ENCODE results near the gene TOMM40L. TPM values are rescaled to one million over a fixed set of nuclear protein-coding genes. Genes with fewer than 3 reads are reported as not detected.
"Not testable (repeated sequence)": the region's sequence is repeated elsewhere in the genome, so short reads cannot be mapped to it uniquely, and the experiment has no call there.

TOMM40L gene
- total RNA-seq, 1 donor from 2014 or later: 9.4 TPM

DNA sequence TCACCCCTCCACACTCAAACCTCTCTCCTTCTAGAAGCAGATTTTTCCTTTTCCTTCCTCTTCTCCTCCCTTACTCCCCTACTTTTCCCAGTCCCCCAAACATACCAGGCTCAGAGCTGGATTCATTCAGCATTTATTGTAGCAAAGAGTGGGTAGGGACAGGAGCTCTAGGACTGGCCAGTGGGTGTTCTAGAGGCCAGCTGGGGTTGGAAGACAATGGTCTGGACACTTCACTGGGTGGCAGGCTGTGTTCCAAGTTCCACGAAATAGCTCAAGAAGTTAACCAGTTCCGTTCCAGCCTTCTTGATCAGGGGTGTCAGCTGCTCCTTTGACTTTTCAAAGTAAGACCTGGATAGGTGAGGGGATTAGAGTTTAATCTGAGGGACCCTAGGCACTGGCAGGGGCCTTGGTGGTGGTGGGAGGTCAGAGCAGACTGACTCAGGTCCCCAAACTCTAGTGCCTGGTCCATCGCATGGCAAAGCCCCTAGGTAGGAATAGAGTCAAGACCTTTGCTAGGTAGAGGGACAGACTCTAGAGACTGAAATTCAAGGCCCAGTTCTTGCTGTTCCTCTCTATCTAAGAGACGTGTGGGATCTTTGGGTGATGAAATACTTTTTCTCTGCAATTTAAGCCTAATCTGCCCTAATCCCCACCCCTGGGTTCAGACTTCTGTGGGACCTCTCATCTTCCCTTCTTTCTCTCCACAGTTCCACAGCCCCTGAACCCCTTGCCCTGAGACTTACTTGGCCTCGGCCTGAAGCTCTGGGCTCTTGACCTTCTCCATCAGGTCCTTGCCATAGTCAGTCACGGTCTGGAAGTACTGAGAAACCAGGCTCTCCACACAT is 3.5 kb upstream of the TOMM40L start:
- H3K27me3 Mint-ChIP-seq (ENCODE audit: low read depth): no peaks in the 10 kb centered on the region
- TF ChIP-seq, protein P1, sequence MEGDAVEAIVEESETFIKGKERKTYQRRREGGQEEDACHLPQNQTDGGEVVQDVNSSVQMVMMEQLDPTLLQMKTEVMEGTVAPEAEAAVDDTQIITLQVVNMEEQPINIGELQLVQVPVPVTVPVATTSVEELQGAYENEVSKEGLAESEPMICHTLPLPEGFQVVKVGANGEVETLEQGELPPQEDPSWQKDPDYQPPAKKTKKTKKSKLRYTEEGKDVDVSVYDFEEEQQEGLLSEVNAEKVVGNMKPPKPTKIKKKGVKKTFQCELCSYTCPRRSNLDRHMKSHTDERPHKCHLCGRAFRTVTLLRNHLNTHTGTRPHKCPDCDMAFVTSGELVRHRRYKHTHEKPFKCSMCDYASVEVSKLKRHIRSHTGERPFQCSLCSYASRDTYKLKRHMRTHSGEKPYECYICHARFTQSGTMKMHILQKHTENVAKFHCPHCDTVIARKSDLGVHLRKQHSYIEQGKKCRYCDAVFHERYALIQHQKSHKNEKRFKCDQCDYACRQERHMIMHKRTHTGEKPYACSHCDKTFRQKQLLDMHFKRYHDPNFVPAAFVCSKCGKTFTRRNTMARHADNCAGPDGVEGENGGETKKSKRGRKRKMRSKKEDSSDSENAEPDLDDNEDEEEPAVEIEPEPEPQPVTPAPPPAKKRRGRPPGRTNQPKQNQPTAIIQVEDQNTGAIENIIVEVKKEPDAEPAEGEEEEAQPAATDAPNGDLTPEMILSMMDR (IDR thresholded peaks at IDR 0.05): no peak
- peaks cover 1% of the 10 kb centered on the region for H3K36me3 Mint-ChIP-seq (ENCODE audit: low read depth)
- DNase-seq (ENCODE audit: low spot score): peak; percentile 33
- H3K4me1 Mint-ChIP-seq (ENCODE audit: low read depth): peaks cover 19% of the 10 kb centered on the region
- H3K4me3 Mint-ChIP-seq (ENCODE audit: unreplicated experiment): no peak overlapping the region
- no peaks in the 10 kb centered on the region for H3K9me3 Mint-ChIP-seq (ENCODE audit: low read depth)
- no peak overlapping the region for H3K27ac Mint-ChIP-seq (ENCODE audit: unreplicated experiment)

GRCh38 chr1:161223805-161224694 is 1.8 kb upstream of the TOMM40L start:
- TF ChIP-seq, protein P1 (IDR thresholded peaks at IDR 0.05): no peak
- peak; percentile 26 for DNase-seq (ENCODE audit: low spot score)

GRCh38 chr1:161224695-161225087 is 1.2 kb upstream of the TOMM40L start:
- not testable (repeated sequence) for H3K27ac Mint-ChIP-seq (ENCODE audit: unreplicated experiment); H3K27me3 Mint-ChIP-seq (ENCODE audit: low read depth); H3K9me3 Mint-ChIP-seq (ENCODE audit: low read depth); H3K4me3 Mint-ChIP-seq (ENCODE audit: unreplicated experiment)
- H3K4me1 Mint-ChIP-seq (ENCODE audit: low read depth): peaks cover 26% of the 10 kb centered on the region
- peak; percentile 29 for DNase-seq (ENCODE audit: low spot score)
- H3K36me3 Mint-ChIP-seq (ENCODE audit: low read depth): peaks cover 12% of the 10 kb centered on the region

More at GRCh38 chr1:161223805-161224694, 1.8 kb upstream of the TOMM40L start:
- Mint-ChIP-seq H3K36me3 (ENCODE audit: low read depth) (peaks cover 8% of the 10 kb centered on the region), H3K9me3 (ENCODE audit: low read depth) (no peaks in the 10 kb centered on the region), H3K4me3 (ENCODE audit: unreplicated experiment) (no peak overlapping the region), H3K27me3 (ENCODE audit: low read depth) (no peaks in the 10 kb centered on the region), H3K27ac (ENCODE audit: unreplicated experiment) (no peak overlapping the region), H3K4me1 (ENCODE audit: low read depth) (peaks cover 26% of the 10 kb centered on the region)

DNA sequence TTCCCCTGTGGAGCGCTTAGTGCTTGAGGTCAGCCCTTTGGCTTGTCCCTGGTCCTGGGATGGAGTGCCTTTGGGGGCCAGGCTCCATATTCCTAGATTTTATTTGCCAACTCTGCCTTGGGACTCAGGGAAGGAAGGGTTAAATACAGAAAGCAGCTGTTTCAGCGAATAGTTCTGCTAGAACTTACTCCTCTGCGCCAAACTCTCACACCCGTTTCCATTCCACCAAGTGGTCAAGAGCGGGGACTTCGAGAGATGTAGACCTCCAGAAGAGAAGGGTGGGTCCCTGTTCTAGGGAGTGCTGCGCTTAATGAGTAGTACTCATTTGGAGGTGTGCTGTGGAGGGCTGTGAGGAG is 704 bp upstream of the TOMM40L start:
- no peak for DNase-seq (ENCODE audit: low spot score)
- no peaks in the 10 kb centered on the region for H3K9me3 Mint-ChIP-seq (ENCODE audit: low read depth)
- peaks cover 12% of the 10 kb centered on the region for H3K36me3 Mint-ChIP-seq (ENCODE audit: low read depth)
- TF ChIP-seq, protein P1 (IDR thresholded peaks at IDR 0.05): no peak
- peaks cover 26% of the 10 kb centered on the region for H3K4me1 Mint-ChIP-seq (ENCODE audit: low read depth)
- no peak overlapping the region for H3K4me3 Mint-ChIP-seq (ENCODE audit: unreplicated experiment)
- no peaks in the 10 kb centered on the region for H3K27me3 Mint-ChIP-seq (ENCODE audit: low read depth)
- H3K27ac Mint-ChIP-seq (ENCODE audit: unreplicated experiment): peak overlapping the region; percentile 97

- TF ChIP-seq, protein P1 (IDR thresholded peaks at IDR 0.05): no peak
- peak overlapping the region; percentile 97 for H3K27ac Mint-ChIP-seq (ENCODE audit: unreplicated experiment)
Measured at GRCh38 chr1:161226320-161226711, 456 bp downstream of the TOMM40L start.

More at GRCh38 chr1:161226320-161226711, 456 bp downstream of the TOMM40L start:
- no peaks in the 10 kb centered on the region for H3K9me3 Mint-ChIP-seq (ENCODE audit: low read depth)
- H3K27me3 Mint-ChIP-seq (ENCODE audit: low read depth): no peaks in the 10 kb centered on the region
- peak overlapping the region; percentile 100 for H3K4me3 Mint-ChIP-seq (ENCODE audit: unreplicated experiment)
- no peak for DNase-seq (ENCODE audit: low spot score)
- H3K4me1 Mint-ChIP-seq (ENCODE audit: low read depth): peaks cover 26% of the 10 kb centered on the region
- H3K36me3 Mint-ChIP-seq (ENCODE audit: low read depth): peaks cover 16% of the 10 kb centered on the region

All from chondrocyte (in vitro differentiated cells).